Epithelial cell of prostate (primary cell): Measurements from ENCODE around the gene SNCB.

Source experiments
- DNase-seq: peaks from one replicate; pipeline ENCODE4 v3.0.0-alpha.2; 2011; ENCODE audit warnings: low read depth, low spot score
- H3K27ac ChIP-seq: fragments of 450-650 bp; 2 replicates; pipeline ENCODE4 v1.5.1; 2017; ENCODE audit warnings: mild to moderate bottlenecking

SNCB gene

GRCh38 chr5:176646049-176646706, 15.8 kb upstream of the SNCB start:
- no peak for DNase-seq
- H3K27ac ChIP-seq = peak overlapping the region; percentile 14

- DNase-seq = no peak
- no peak overlapping the region for H3K27ac ChIP-seq
These were observed 14.7 kb upstream of the SNCB start for GRCh38 chr5:176644878-176645670.

GRCh38 chr5:176644294-176644693, 14.0 kb upstream of the SNCB start:
- H3K27ac ChIP-seq = no peak overlapping the region
- no peak for DNase-seq

GRCh38 chr5:176643491-176644219, 13.3 kb upstream of the SNCB start:
- no peak for DNase-seq
- H3K27ac ChIP-seq = no peak overlapping the region

GRCh38 chr5:176642675-176643490, 12.5 kb upstream of the SNCB start:
- DNase-seq = no peak
- H3K27ac ChIP-seq = no peak overlapping the region

GRCh38 chr5:176640616-176641015, 10.3 kb upstream of the SNCB start:
- H3K27ac ChIP-seq = no peak overlapping the region
- DNase-seq = no peak

- no peak for DNase-seq
These were observed 9.6 kb upstream of the SNCB start for GRCh38 chr5:176639981-176640380.

GRCh38 chr5:176639208-176639607, 8.9 kb upstream of the SNCB start:
- no peak overlapping the region for H3K27ac ChIP-seq
- DNase-seq = no peak

More at GRCh38 chr5:176639981-176640380, 9.6 kb upstream of the SNCB start:
- H3K27ac ChIP-seq = no peak overlapping the region

- no peak overlapping the region for H3K27ac ChIP-seq
- DNase-seq = no peak
These were observed 8.1 kb upstream of the SNCB start for GRCh38 chr5:176638437-176638836.

GRCh38 chr5:176637556-176637955, 7.2 kb upstream of the SNCB start:
- DNase-seq = no peak
- no peak overlapping the region for H3K27ac ChIP-seq

- DNase-seq = no peak
- no peak overlapping the region for H3K27ac ChIP-seq
These were observed 6.1 kb upstream of the SNCB start for GRCh38 chr5:176636426-176636825.

GRCh38 chr5:176633598-176633997, 3.3 kb upstream of the SNCB start:
- no peak for DNase-seq
- no peak overlapping the region for H3K27ac ChIP-seq

GRCh38 chr5:176632745-176633144, 2.4 kb upstream of the SNCB start:
- no peak overlapping the region for H3K27ac ChIP-seq
- no peak for DNase-seq

GRCh38 chr5:176631383-176632200, 1.3 kb upstream of the SNCB start:
- H3K27ac ChIP-seq = no peak overlapping the region
- DNase-seq = no peak

GRCh38 chr5:176630681-176631222, 418 bp upstream of the SNCB start:
- DNase-seq = no peak
- no peak overlapping the region for H3K27ac ChIP-seq

GRCh38 chr5:176629317-176629852, 949 bp downstream of the SNCB start:
- no peak overlapping the region for H3K27ac ChIP-seq
- DNase-seq = no peak

GRCh38 chr5:176628406-176629228, 1.7 kb downstream of the SNCB start:
- no peak for DNase-seq
- no peak overlapping the region for H3K27ac ChIP-seq

GRCh38 chr5:176627582-176627981, 2.8 kb downstream of the SNCB start:
- no peak for DNase-seq
- no peak overlapping the region for H3K27ac ChIP-seq
